ENCODE results near the gene SESN3.
"Not testable (repeated sequence)": the region's sequence is repeated elsewhere in the genome, so short reads cannot be mapped to it uniquely, and the experiment has no call there.

The SESN3 gene, protein sequence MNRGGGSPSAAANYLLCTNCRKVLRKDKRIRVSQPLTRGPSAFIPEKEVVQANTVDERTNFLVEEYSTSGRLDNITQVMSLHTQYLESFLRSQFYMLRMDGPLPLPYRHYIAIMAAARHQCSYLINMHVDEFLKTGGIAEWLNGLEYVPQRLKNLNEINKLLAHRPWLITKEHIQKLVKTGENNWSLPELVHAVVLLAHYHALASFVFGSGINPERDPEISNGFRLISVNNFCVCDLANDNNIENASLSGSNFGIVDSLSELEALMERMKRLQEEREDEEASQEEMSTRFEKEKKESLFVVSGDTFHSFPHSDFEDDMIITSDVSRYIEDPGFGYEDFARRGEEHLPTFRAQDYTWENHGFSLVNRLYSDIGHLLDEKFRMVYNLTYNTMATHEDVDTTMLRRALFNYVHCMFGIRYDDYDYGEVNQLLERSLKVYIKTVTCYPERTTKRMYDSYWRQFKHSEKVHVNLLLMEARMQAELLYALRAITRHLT

DNA sequence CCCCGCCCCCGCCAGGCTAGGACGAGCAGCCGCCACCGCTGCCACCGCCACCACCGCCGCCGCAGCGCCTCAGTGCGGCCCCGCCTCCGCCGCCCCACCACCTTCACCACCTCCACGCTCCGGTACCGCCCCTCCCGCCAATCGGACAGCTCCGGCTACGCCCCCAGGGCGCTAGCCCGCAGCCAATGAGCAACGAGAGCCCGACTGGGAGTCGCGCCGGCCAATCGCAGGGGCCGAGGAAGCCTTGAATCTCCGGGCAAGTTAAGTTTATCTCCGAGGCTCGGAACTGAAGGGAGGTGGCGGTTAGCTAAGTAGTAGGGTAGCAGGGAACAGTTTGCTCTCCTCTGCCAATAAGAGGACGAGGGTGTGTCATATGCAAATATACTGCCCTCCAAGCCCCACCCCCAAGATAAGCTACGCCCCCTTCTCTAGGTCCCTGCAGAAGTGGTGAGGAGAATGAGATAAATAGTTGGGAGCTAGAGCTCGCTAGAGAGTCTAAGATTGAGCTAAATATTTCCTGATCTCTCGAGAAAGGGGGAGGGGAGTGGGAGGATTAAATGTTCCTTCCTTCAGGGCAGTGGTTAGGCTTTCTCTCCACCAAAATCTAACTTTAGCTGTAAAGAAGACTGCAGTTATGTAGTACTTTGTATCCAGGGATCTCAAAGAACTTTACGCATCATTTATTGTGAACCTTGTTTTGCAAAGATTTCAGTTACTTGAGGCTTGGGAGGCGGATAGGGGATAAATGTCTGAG lies at the start of gene SESN3:
TSS of gene SESN3 (minus strand) at position 76 of the 754 bp plus-strand sequence. CDS start 342 bp downstream, outside the sequence.
- TF ChIP-seq POLR2A (IDR thresholded peaks at IDR 0.05; ENCODE audit: low read depth, low read length): no peak
- DNase-seq (ENCODE audit: insufficient read length, low spot score): peak; percentile 26
- no peak for FAIRE-seq

DNA sequence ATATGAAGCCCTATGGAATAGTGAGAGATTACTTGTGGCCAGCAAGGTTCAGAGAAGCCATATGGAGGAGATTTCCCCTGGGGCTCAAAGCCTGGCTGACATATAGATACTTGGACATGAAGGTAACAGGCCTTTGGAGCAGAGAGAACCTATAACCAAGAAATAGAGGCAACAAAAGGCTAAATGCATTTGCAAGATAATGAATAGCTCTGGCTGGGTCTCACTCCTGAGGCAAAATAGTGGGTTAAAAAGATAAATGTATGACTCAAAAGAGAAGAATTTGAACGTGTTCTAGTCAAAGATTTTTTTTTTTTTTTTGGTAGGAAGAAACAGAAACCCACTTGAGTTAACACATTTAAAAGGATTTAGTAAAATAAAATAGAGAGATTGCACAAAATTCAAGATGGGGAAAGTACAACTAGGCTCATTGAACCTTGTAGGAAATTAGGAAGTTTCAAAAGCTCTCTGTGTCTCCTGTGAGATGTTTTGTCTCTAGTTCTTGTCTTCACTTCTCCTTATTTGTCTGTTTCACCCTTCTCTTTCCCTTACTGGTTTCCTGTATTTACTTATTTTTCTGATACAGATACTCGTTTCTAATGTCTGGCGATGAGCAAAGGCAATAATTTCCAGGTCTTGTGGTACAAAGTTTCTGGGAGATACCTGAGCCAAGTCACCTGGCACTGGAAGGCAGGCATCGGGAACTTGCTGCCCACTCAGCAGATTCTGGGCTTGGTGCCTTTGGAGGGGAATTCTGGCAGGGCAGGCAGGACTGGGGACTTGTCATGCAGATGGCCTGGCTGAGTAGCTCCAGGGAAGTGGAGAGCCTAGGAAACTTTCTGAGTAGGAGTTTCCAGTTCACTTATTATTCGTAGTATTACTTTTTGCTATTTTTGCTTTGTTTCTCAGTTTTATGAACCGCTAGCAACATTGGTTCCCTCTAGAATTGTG lies 49.2 kb upstream of the SESN3 start:
- FAIRE-seq (no peak), DNase-seq (ENCODE audit: insufficient read length, low spot score) (no peak)
- TF ChIP-seq POLR2A (IDR thresholded peaks at IDR 0.05; ENCODE audit: low read depth, low read length): no peak

DNA sequence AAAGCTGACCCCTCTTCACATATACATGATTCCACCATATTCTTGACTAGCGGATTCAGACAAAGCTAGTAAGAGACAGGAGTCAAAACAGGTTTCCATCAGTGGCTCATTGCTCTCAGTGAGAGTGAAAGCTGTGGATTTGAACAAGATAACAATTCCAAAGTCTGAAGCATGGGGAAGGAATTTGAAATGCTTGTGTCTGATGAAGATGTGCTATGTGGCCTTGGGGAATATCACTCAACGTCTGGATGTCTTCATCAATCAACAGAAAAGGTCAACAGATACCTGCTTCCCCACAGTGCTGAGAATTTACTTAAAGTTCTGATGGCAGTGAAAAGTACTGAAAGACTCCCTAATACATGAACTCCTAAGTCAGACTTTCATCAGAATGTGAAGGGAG lies 46.9 kb upstream of the SESN3 start:
- DNase-seq (ENCODE audit: insufficient read length, low spot score) (no peak), FAIRE-seq (no peak)
- no peak for TF ChIP-seq POLR2A (IDR thresholded peaks at IDR 0.05; ENCODE audit: low read depth, low read length)

DNA sequence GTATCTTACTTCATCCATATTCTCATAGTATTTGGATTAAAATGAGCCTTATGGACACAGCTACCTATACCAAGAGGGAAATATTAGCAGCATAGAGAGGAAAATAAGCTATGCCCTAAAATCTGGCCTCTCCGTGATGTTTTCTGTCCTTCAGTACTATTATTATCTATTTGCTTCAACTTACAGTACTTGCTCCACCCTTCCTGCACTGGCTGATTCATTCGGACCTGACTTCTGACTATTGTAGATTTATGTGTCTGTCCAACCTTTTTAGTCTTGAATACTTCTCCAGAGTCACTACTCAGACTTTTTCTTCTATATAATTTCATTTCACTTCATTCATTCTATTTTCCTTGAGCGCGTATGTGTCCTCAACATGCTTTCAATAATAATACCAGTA lies 45.1 kb upstream of the SESN3 start:
- no peak for FAIRE-seq

DNA sequence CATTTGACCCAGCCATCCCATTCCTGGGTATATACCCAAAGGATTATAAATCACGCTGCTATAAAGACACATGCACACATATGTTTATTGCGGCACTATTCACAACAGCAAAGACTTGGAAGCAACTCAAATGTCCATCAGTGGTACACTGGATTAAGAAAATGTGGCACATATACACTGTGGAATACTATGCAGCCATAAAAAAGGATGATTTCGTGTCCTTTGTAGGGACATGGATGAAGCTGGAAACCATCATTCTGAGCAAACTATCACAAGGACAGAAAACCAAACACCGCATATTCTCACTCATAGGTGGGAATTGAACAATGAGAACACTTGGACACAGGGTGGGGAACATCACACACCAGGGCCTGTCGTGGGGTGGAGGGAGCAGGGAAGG lies 42.6 kb upstream of the SESN3 start:
- not testable (repeated sequence) for DNase-seq (ENCODE audit: insufficient read length, low spot score); FAIRE-seq

More for the DNA sequence above, 45.1 kb upstream of the SESN3 start:
- no peak for TF ChIP-seq POLR2A (IDR thresholded peaks at IDR 0.05; ENCODE audit: low read depth, low read length)
- no peak for DNase-seq (ENCODE audit: insufficient read length, low spot score)

DNA sequence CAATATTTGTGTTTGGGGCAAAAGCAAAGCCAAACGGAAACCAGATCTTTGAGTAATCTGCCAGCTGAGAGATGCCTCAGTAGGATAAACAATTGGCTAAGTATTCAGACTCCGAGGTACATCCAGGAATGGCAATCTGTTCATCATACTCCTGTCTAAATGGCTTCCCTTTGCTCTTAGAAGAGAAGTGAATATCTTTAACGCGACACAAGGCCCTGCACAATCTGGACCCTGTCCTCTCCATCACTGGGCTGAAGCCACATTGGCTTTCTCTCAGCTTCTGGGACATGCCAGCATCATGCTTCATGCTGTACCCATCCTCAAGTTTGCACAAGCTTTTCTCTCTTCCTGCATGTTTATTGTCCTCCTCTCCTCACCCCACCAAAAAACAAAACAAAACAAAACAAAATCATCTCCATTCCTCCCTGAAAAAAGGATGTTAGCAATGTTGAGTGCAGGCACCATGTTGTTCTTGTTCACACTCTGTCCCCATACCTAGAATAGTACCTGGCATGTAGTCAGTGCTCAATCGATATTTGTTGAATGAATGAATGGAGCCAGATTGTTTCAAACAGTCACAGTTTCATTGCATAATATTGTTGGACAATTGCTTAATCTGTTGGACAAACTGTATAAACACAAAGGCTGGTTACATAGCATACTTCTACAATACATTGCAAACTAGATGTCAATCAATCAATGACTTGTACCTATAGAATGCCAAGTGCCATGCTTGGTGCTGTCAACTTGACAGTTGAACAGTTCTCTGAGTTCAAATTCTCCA lies 38.2 kb upstream of the SESN3 start:
- no peak for TF ChIP-seq POLR2A (IDR thresholded peaks at IDR 0.05; ENCODE audit: low read depth, low read length)
- FAIRE-seq (no peak), DNase-seq (ENCODE audit: insufficient read length, low spot score) (no peak)

DNA sequence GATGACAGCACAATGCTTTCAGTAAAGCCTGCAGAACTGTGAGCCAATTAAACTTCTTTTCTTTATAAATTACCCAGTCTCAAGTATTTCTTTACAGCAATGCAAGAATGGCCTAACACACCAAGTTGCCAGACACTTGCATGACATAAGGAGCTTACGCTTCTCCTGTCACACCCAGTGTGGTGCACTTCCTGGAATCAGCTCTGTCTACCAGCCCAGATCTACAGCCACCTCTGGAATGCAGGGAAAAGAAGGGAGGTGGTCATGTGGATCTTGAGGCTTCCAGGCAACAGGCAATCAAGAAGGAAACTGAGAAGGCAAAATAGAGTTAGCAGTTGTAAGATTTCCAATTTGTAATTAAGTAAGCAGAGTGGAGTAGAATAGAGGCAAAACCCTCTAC lies 37.4 kb upstream of the SESN3 start:
- no peak for FAIRE-seq
- no peak for TF ChIP-seq POLR2A (IDR thresholded peaks at IDR 0.05; ENCODE audit: low read depth, low read length)

DNA sequence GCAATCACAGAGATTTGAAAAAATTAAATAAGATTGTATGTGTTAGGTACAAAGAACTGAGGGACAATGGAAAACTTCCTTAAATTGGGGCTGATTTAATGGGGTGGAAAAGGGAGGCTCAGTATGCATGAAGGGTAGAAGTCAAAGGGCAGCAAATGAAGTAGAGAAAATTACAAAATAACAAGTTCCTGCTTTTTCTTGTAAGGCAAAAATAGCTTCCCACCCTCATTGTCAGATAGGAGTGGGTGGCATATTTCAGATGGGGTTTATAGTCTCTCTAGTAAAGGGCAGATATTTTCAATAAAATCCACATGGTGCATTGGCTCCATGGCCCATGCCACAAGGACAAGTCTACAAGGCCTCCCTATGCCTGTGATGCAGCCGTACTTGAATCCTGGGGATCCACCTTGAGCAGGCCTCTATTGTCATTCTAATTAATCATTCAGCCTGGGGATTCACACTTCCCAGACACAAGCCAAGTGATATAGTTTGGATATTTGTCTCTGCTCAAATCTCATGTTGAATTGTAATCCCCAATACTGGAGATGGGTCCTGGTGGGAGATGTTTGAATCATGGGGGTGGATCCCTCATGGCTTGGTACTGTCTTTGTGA lies 36.7 kb upstream of the SESN3 start:
- DNase-seq (ENCODE audit: insufficient read length, low spot score): no peak
- TF ChIP-seq POLR2A (IDR thresholded peaks at IDR 0.05; ENCODE audit: low read depth, low read length): no peak
- FAIRE-seq: no peak

More for the DNA sequence above, 37.4 kb upstream of the SESN3 start:
- no peak for DNase-seq (ENCODE audit: insufficient read length, low spot score)

DNA sequence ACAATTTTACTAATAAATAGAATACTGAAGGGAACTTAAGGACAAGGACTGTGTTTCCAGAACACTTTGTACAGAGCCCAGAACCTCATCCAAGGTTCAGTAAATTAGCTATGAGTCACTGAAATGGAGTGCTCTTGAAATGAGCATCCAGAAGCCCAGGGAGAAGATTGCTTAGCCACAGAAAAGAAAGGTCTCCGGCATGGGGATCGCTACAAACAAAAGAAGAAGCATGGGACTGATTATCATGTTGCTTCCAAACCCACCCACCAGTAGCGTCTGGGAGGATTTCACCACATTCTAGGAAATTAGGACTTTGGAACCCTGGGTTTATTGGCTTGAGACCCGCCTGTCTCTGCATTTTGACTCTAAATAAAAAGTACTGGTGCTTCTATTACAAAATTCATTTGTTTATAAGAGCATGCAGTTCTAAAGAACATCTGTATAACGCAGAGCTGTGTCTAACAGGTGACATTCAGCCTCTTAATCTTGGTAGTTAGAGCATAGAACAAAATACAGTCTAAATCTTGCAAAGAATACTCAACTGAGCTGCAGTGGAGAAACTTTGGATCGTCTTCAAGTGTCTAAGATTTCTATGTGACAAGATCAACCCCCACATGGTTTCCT lies 35.9 kb upstream of the SESN3 start:
- no peak for FAIRE-seq
- TF ChIP-seq POLR2A (IDR thresholded peaks at IDR 0.05; ENCODE audit: low read depth, low read length): no peak
- DNase-seq (ENCODE audit: insufficient read length, low spot score): no peak

DNA sequence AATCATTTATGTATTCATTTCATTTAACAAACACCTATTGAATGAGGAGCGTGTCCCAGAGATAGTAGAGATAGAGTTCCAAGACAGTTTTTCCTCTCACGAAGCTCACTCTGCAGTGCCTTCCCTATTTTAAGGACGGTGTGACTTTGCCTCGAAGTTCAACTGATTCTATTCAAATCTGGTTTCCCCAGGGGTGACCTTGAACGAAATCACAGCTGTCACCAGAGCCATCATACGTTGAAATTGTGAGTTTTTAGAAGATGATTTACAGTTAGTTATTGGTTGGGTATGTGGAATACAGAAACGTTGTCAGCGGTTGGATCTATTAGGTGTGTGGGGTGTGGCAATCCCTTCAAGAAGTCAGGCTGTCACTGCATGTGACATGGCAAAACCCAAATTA lies 33.9 kb upstream of the SESN3 start:
- DNase-seq (ENCODE audit: insufficient read length, low spot score) (no peak), FAIRE-seq (no peak)
- no peak for TF ChIP-seq POLR2A (IDR thresholded peaks at IDR 0.05; ENCODE audit: low read depth, low read length)

DNA sequence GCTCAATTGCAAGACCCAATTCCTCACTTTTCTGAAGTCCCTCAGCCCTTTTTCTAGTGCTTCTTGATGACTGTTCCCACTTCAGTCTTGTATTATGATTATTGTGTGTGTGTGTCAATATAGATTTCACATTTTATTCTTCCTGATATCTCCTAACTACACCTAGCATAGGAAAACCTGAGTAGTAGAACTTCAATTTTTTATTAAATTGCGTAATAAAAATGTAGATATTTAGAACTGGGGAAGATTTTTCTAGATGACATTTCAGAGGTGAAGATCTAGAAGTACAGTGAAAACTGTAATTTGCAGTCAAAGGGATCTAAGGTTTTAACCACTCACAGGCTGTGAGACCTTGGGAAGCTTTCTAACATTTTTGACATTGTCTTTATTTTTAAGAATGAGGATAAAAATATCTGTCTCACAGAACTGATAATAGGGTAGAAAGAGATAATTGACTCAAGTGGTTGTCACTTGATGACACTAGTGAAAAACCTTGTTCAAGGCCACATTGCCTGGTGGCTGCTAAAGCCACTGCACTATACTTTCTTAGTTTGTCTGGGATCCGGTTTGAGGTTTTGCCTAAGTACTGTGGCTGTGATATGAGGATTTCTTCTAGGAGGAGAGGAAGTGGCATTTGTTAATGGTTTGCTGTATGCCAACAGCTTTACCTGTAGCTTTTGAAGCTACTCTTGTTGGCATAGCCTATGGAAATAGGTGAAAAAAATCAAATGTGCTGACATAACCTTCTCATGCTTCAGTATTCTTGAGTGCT lies 32.2 kb upstream of the SESN3 start:
- FAIRE-seq: no peak
- TF ChIP-seq POLR2A (IDR thresholded peaks at IDR 0.05; ENCODE audit: low read depth, low read length): no peak
- no peak for DNase-seq (ENCODE audit: insufficient read length, low spot score)

Measured in H54 (cell line).